Fibroblast of mammary gland (primary cell): ENCODE data around the gene PITPNM3.

Source experiments
- DNase-seq: peaks from one replicate; pipeline ENCODE4 v3.0.0-alpha.2; 2010; ENCODE audit warnings: low read depth
- H3K4me3 ChIP-seq: 2 replicates; pipeline ENCODE4 v1.5.1; 2011; ENCODE audit warnings: low read depth, mild to moderate bottlenecking, low read length, moderate library complexity; ENCODE audit not compliant: control insufficient read depth
- TF ChIP-seq, protein P1 (sequence below): conservative IDR thresholded peaks from 2 replicates; pipeline ENCODE4 v1.5.1; 2011; ENCODE audit warnings: low read depth, low read length, inconsistent platforms; ENCODE audit not compliant: control insufficient read depth, insufficient read depth

The PITPNM3 gene

GRCh38 chr17:6556121-6557039 is at the start of gene PITPNM3:
TSS of gene PITPNM3 (minus strand) at chr17:6556555. CDS start at chr17:6556406, 149 bp downstream.
- no peak for DNase-seq
- TF ChIP-seq, protein P1, sequence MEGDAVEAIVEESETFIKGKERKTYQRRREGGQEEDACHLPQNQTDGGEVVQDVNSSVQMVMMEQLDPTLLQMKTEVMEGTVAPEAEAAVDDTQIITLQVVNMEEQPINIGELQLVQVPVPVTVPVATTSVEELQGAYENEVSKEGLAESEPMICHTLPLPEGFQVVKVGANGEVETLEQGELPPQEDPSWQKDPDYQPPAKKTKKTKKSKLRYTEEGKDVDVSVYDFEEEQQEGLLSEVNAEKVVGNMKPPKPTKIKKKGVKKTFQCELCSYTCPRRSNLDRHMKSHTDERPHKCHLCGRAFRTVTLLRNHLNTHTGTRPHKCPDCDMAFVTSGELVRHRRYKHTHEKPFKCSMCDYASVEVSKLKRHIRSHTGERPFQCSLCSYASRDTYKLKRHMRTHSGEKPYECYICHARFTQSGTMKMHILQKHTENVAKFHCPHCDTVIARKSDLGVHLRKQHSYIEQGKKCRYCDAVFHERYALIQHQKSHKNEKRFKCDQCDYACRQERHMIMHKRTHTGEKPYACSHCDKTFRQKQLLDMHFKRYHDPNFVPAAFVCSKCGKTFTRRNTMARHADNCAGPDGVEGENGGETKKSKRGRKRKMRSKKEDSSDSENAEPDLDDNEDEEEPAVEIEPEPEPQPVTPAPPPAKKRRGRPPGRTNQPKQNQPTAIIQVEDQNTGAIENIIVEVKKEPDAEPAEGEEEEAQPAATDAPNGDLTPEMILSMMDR = no peak
- H3K4me3 ChIP-seq = peak within 1 kb of the TSS; percentile 35

DNA sequence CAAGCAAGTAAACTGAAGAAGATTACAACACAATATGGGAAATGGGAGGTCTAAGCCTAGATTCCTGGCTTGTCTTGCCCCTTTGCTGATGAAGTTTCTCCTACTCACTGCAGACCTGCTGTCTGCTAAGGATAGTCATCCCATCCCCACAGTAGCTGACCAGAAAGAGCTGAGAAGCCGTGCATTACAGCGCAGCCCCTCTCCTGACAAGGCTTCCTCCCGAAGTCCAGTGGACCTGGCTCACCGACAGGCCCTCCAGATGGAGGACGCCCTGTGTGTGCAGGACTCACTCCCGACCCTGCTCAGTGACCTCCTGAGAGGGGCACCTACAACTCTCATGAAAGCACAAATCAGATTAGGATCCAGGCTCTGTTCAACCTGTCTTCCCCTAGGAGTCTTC is 48.8 kb upstream of the PITPNM3 start:
- no peak for DNase-seq
- TF ChIP-seq, protein P1 = no peak
- no peak overlapping the region for H3K4me3 ChIP-seq

DNA sequence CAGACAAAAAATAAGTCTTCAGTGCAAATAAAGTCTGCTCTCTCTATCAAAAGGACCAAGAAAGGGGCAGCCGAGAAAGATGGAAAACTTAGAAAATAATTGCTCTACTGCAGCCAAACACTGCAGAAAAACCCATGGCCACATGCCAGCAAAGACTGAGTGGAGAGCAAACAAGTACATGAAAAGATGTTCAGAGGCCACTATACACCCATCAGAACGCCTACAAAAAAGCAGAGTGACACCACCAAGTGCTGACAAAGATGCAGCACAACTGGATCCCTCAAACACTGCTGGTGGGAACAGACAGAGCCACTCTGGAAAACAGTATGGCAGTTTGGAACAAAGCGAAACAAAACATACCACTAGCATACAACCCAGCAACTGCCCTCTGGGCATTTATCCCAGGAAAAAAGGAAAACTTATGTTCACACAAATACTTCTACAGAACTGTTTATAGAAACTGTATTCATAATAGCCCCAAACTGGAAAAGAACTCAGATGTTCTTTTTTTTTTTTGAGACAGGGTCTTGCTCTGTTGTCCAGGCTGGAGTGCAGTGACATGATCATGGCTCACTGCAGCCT is 47.5 kb upstream of the PITPNM3 start:
- no peak overlapping the region for H3K4me3 ChIP-seq
- TF ChIP-seq, protein P1 = no peak
- DNase-seq = peak; percentile 8

- TF ChIP-seq, protein P1 = no peak
- H3K4me3 ChIP-seq = no peak overlapping the region
- no peak for DNase-seq
These were observed 45.8 kb upstream of the PITPNM3 start for GRCh38 chr17:6602141-6602540.

DNA sequence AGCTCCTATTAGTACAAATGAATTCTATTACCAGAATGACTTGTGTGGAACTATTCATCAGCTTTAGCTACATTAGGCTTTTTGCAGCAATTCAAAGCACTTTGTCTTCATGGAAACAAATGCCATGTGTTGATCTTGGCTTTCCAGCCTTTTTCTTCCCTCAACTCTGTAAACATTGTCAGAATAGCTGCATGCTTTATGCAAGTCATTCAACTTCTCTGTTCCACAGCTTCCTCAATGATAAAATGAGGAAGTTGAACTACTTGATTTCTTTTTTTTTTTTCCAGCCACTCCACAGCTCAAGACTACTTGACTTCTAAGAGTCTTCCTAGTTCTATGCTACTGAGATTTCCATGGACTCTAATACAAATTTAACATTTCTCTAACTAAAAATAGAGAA is 43.0 kb upstream of the PITPNM3 start:
- TF ChIP-seq, protein P1 = no peak
- DNase-seq = no peak
- no peak overlapping the region for H3K4me3 ChIP-seq

- TF ChIP-seq, protein P1 = no peak
- no peak overlapping the region for H3K4me3 ChIP-seq
These were observed 41.4 kb upstream of the PITPNM3 start for GRCh38 chr17:6597727-6598126.

DNA sequence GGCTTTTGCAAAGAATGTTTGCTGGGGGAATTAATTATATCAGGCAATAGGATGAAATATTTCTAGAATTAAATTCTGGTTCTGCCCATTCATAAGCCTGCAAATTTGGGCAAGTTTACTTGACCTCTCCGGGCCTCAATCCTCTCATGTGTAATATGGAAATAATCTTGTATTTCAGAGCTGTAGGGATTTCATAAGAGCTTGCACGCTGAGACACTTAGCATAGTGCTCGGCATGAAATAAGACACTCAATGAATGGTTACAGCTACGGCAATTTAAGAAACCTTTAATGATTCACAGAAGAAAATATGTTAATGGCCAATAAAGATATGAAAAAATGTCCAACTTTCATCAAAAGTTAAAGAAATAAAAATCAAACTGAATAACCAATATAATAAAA is 40.6 kb upstream of the PITPNM3 start:
- H3K4me3 ChIP-seq = no peak overlapping the region
- TF ChIP-seq, protein P1 = no peak
- DNase-seq = no peak

More at GRCh38 chr17:6597727-6598126, 41.4 kb upstream of the PITPNM3 start:
- DNase-seq = no peak
